WTC11 (cell line): ENCODE measurements around the gene FOXO1.

Experiments used
- AFF4 ChIP-seq: sonication (generic); formaldehyde crosslinking; IDR thresholded peaks from 2 replicates; pipeline ENCODE4 v1.8.1; 2023; ENCODE audit warnings: mild to moderate bottlenecking, missing genetic modification reagents, borderline replicate concordance
- ATF3 ChIP-seq: sonication (generic); formaldehyde crosslinking; conservative IDR thresholded peaks from 2 replicates; pipeline ENCODE4 v1.8.1; 2022; ENCODE audit warnings: mild to moderate bottlenecking, missing genetic modification reagents
- CDX4 ChIP-seq: fragments of 250-450 bp; sonication (Bioruptor Pico); IDR thresholded peaks from 2 replicates; pipeline ENCODE4 v1.9.0; 2021; ENCODE audit warnings: moderate library complexity, mild to moderate bottlenecking, inconsistent platforms, borderline replicate concordance
- CTCF ChIP-seq: fragments of 200-600 bp; IDR thresholded peaks from 2 replicates; pipeline ENCODE4 v1.8.0; 2022; ENCODE audit warnings: antibody characterized with exemption
- KAT7 ChIP-seq: sonication (generic); formaldehyde crosslinking; IDR thresholded peaks from 2 replicates; pipeline ENCODE4 v1.8.1; 2023; ENCODE audit warnings: missing genetic modification reagents, mild to moderate bottlenecking, borderline replicate concordance
- MLX ChIP-seq: sonication (generic); formaldehyde crosslinking; IDR thresholded peaks from 2 replicates; pipeline ENCODE4 v1.8.1; 2023; ENCODE audit warnings: mild to moderate bottlenecking, missing genetic modification reagents, moderate library complexity
- NFE2L1 ChIP-seq: sonication (generic); formaldehyde crosslinking; IDR thresholded peaks from 2 replicates; pipeline ENCODE4 v1.8.1; 2023; ENCODE audit warnings: missing genetic modification reagents
- ZNF425 ChIP-seq: fragments of 250-450 bp; sonication (Bioruptor Pico); conservative IDR thresholded peaks from 2 replicates; pipeline ENCODE4 v1.9.0; 2021; ENCODE audit warnings: mild to moderate bottlenecking

GRCh38 chr13:40582531-40582930 lies 83.9 kb downstream of the FOXO1 start:
- TF ChIP-seq AFF4 (no peak), ATF3 (CRISPR knock-in tag) (no peak), CTCF (no peak), MLX (no peak), KAT7 (CRISPR knock-in tag) (no peak), CDX4 (CRISPR knock-in tag) (no peak), NFE2L1 (no peak), ZNF425 (CRISPR knock-in tag) (no peak)
